ENCODE measurements around the gene IFI27. TPM values are rescaled to one million over a fixed set of nuclear protein-coding genes. Genes with fewer than 3 reads are reported as not detected.

The IFI27 gene
- total and polyA plus RNA-seq, 9 of the 15 experiments (the other 6 are each of a cell fraction or from before 2014, with no cell fraction given), result 0.19 to 3.4 (median 1.4) TPM; not detected in 1

- Histone ChIP-seq H3K79me2 (ENCODE audit: control insufficient read depth, insufficient read depth, low read length) (no peaks in the 10 kb centered on the region), H4K20me1 (replicated peaks; ENCODE audit: control insufficient read depth, insufficient read depth, low read length) (no peaks in the 10 kb centered on the region), H3K9me1 (ENCODE audit: control insufficient read depth, insufficient read depth, low read length) (no peaks in the 10 kb centered on the region), H3K9ac (ENCODE audit: insufficient read depth in 1 of 2, low read depth in 2 of 2, low read length in 2 of 2) (no peak overlapping the region), H3K4me1 (replicated peaks in 1 of 2; ENCODE audit: control insufficient read depth in 2 of 2, insufficient read depth in 2 of 2, low read length in 2 of 2) (no peaks in the 10 kb centered on the region; a peak in 1 of 5 replicates), H3K4me2 (ENCODE audit: insufficient read depth, low read length) (no peak overlapping the region), H3K27ac (ENCODE audit: extremely low read depth, low read depth, low read length) (no peak overlapping the region), H3K36me3 (ENCODE audit: control insufficient read depth, insufficient read depth, low read length) (no peaks in the 10 kb centered on the region), H2AFZ (ENCODE audit: low read depth, low read length) (no peak overlapping the region), H3K27me3 (ENCODE audit: control insufficient read depth in 2 of 2, insufficient read depth in 2 of 2, low read length in 2 of 2) (peaks cover 0 to 20% of the 10 kb centered on the region in 2 experiments; a peak in 2 of 5 replicates), H3K9me3 (replicated peaks; ENCODE audit: control insufficient read depth, insufficient read depth, low read depth, low read length) (no peaks in the 10 kb centered on the region), H3K4me3 (no peak overlapping the region)
- CTCF ChIA-PET (ENCODE audit: low intra/inter-chr PET ratio), result no interaction called here
- 0% methylated on average over 3 of the region's 3 CpGs for WGBS (ENCODE audit: insufficient coverage, low coverage, missing lambda C conversion rate)
- intact Hi-C loops (cut with micrococcal nuclease) (no loop called here), in situ Hi-C loops (cut with MboI) (no loop called here)
- DNase-seq (ENCODE audit: extremely low read depth in 1 of 4, low spot score in 3 of 4) (no peak), ATAC-seq (no peak), FAIRE-seq (no peak)
- no TSS peak for BruUV-seq (replicated peaks)
- POLR2A ChIA-PET, result no interaction called here
- TF ChIP-seq ILK (tag; IDR thresholded peaks at IDR 0.05; ENCODE audit: borderline replicate concordance, low read depth), result no peak
- TF ChIP-seq ZNF311 (CRISPR knock-in tag; IDR thresholded peaks at IDR 0.05), result no peak
- TF ChIP-seq CAMTA2 (CRISPR knock-in tag; conservative IDR thresholded peaks at IDR 0.05), result no peak
- TF ChIP-seq MXD1 (CRISPR knock-in tag; IDR thresholded peaks at IDR 0.05; ENCODE audit: borderline replicate concordance, poor library complexity, severe bottlenecking), result no peak
- TF ChIP-seq ZNF263 (CRISPR knock-in tag; IDR thresholded peaks at IDR 0.05; ENCODE audit: borderline replicate concordance), result no peak
- TF ChIP-seq HDAC2 (IDR thresholded peaks at IDR 0.05), result no peak
- no peak for TF ChIP-seq E2F4 (CRISPR knock-in tag; IDR thresholded peaks at IDR 0.05; ENCODE audit: low read depth)
- no peak for TF ChIP-seq ZBTB33 (CRISPR knock-in tag; IDR thresholded peaks at IDR 0.05)
- TF ChIP-seq CBX1 (IDR thresholded peaks at IDR 0.05; ENCODE audit: low read depth), result no peak
- TF ChIP-seq ZNF584 (CRISPR knock-in tag; IDR thresholded peaks at IDR 0.05; ENCODE audit: low read depth), result no peak
- TF ChIP-seq HNRNPH1 (optimal IDR thresholded peaks at IDR 0.05; ENCODE audit: low read depth, low read length), result no peak
- no peak for TF ChIP-seq ZNF134 (CRISPR knock-in tag; conservative IDR thresholded peaks at IDR 0.05)
- TF ChIP-seq CUX1 (CRISPR knock-in tag; IDR thresholded peaks at IDR 0.05), result no peak
- TF ChIP-seq ESRRB (CRISPR knock-in tag; IDR thresholded peaks at IDR 0.05; ENCODE audit: borderline replicate concordance), result no peak
Measured at GRCh38 chr14:94122438-94122837, 11.9 kb downstream of the IFI27 start.
